ENCODE measurements around the gene SLC2A1. TPM values are rescaled to one million over a fixed set of nuclear protein-coding genes. Genes with fewer than 3 reads are reported as not detected.

Gene SLC2A1
- total and polyA plus RNA-seq, 2 of the 13 experiments (the other 11 are each of a cell fraction or from before 2014, with no cell fraction given) = 125 to 423 TPM

DNA sequence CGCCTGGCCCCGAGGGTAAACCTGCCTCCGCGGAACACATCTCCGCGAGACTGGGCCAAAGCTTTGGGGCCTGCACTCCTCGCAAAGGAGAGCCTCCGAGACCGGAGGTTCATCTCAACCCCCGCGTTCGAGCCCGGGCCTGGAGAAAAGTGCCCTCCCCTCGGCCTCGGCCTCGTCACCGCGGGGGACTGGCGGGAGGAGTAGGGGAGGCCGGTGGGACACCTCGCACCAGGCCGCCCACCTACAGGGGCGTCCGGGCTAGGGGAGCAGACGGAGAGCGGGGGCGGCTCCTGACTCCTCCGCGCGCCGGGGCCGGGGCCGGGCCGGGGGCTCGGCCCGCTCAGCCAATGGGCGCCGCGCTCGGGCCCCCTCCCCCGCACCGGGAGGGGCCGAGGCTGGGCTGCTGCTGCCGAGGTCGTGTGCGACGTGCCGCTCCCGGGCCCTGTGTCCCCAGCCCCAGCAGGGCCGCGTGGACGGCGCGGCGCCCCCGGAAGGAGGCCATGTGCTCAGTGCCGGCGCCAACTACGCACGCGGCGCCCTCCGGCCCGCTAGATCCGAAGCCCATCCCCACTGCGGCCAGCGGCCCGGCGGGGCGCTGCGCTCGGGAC lies 684 bp downstream of the SLC2A1 start (continued):
- TF ChIP-seq DNMT1 (CRISPR knock-in tag; IDR thresholded peaks at IDR 0.05) (0 out of 2 replicates have a peak, but pooled peaks have one; percentile 37), SALL1 (CRISPR knock-in tag; IDR thresholded peaks at IDR 0.05) (peak; percentile 30; the same call in 1 of the 2 replicates), ZNF24 (IDR thresholded peaks at IDR 0.05) (no peak), ELF4 (CRISPR knock-in tag; IDR thresholded peaks at IDR 0.05; ENCODE audit: borderline replicate concordance) (no peak), ZNF136 (CRISPR knock-in tag; IDR thresholded peaks at IDR 0.05; ENCODE audit: low read depth) (no peak), SAFB2 (CRISPR knock-in tag; IDR thresholded peaks at IDR 0.05; ENCODE audit: borderline replicate concordance, low read depth) (0 out of 2 replicates have a peak, but pooled peaks have one; percentile 4), FOXO1 (CRISPR knock-in tag; IDR thresholded peaks at IDR 0.05) (no peak; the same call in 1 of the 2 replicates), MIXL1 (CRISPR knock-in tag; IDR thresholded peaks at IDR 0.05) (no peak), ZNF546 (CRISPR knock-in tag; conservative IDR thresholded peaks at IDR 0.05) (no peak), MYC (CRISPR knock-in tag; IDR thresholded peaks at IDR 0.05; ENCODE audit: borderline replicate concordance) (peak; percentile 97), RXRB (CRISPR knock-in tag; IDR thresholded peaks at IDR 0.05; ENCODE audit: borderline replicate concordance) (no peak), MAF1 (CRISPR knock-in tag; IDR thresholded peaks at IDR 0.05; ENCODE audit: borderline replicate concordance) (no peak), ZNF883 (CRISPR knock-in tag; IDR thresholded peaks at IDR 0.05; ENCODE audit: not compliant biosample characterization) (peak; percentile 44), ATAD3A (CRISPR knock-in tag; IDR thresholded peaks at IDR 0.05) (no peak), E2F1 (CRISPR knock-in tag; IDR thresholded peaks at IDR 0.05) (peak; percentile 69; the same call in 1 of the 2 replicates), YEATS2 (CRISPR knock-in tag; IDR thresholded peaks at IDR 0.05; ENCODE audit: borderline replicate concordance) (no peak), PAXIP1 (CRISPR knock-in tag; conservative IDR thresholded peaks at IDR 0.05) (no peak), TERF1 (CRISPR knock-in tag; IDR thresholded peaks at IDR 0.05) (no peak)
- TF ChIP-seq, protein P1, sequence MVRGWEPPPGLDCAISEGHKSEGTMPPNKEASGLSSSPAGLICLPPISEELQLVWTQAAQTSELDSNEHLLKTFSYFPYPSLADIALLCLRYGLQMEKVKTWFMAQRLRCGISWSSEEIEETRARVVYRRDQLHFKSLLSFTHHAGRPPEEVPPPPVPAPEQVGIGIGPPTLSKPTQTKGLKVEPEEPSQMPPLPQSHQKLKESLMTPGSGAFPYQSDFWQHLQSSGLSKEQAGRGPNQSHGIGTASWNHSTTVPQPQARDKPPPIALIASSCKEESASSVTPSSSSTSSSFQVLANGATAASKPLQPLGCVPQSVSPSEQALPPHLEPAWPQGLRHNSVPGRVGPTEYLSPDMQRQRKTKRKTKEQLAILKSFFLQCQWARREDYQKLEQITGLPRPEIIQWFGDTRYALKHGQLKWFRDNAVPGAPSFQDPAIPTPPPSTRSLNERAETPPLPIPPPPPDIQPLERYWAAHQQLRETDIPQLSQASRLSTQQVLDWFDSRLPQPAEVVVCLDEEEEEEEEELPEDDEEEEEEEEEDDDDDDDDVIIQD (CRISPR knock-in tag; IDR thresholded peaks at IDR 0.05; ENCODE audit: low read depth) = no peak
- TF ChIP-seq, protein P2, sequence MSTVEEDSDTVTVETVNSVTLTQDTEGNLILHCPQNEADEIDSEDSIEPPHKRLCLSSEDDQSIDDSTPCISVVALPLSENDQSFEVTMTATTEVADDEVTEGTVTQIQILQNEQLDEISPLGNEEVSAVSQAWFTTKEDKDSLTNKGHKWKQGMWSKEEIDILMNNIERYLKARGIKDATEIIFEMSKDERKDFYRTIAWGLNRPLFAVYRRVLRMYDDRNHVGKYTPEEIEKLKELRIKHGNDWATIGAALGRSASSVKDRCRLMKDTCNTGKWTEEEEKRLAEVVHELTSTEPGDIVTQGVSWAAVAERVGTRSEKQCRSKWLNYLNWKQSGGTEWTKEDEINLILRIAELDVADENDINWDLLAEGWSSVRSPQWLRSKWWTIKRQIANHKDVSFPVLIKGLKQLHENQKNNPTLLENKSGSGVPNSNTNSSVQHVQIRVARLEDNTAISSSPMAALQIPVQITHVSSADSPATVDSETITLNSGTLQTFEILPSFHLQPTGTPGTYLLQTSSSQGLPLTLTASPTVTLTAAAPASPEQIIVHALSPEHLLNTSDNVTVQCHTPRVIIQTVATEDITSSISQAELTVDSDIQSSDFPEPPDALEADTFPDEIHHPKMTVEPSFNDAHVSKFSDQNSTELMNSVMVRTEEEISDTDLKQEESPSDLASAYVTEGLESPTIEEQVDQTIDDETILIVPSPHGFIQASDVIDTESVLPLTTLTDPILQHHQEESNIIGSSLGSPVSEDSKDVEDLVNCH (CRISPR knock-in tag; IDR thresholded peaks at IDR 0.05) = no peak
